ENCODE measurements around the gene TMOD1.

The TMOD1 gene

GRCh38 chr9:97623946-97624345, 122.5 kb downstream of the TMOD1 start (continued):
- no peak for TF ChIP-seq TSHZ2 (CRISPR knock-in tag; IDR thresholded peaks at IDR 0.05)

GRCh38 chr9:97625620-97626019, 124.2 kb downstream of the TMOD1 start:
- ATAC-seq: no peak
- TF ChIP-seq OSR1 (CRISPR knock-in tag; IDR thresholded peaks at IDR 0.05) (no peak), ZNF8 (CRISPR knock-in tag; IDR thresholded peaks at IDR 0.05) (no peak), ISL1 (CRISPR knock-in tag; IDR thresholded peaks at IDR 0.05) (no peak), BACH2 (CRISPR knock-in tag; IDR thresholded peaks at IDR 0.05; ENCODE audit: borderline replicate concordance) (no peak), ZFP30 (CRISPR knock-in tag; IDR thresholded peaks at IDR 0.05) (no peak), PPARA (CRISPR knock-in tag; IDR thresholded peaks at IDR 0.05; ENCODE audit: borderline replicate concordance) (no peak), CREB5 (CRISPR knock-in tag; IDR thresholded peaks at IDR 0.05; ENCODE audit: low read depth) (no peak), POU6F1 (CRISPR knock-in tag; IDR thresholded peaks at IDR 0.05; ENCODE audit: borderline replicate concordance, low read depth) (no peak), ZNF565 (CRISPR knock-in tag; conservative IDR thresholded peaks at IDR 0.05; ENCODE audit: low read depth) (no peak), TSHZ2 (CRISPR knock-in tag; IDR thresholded peaks at IDR 0.05) (no peak), SNAI2 (CRISPR knock-in tag; IDR thresholded peaks at IDR 0.05) (no peak), ESRRG (CRISPR knock-in tag; IDR thresholded peaks at IDR 0.05) (no peak), CSRNP3 (CRISPR knock-in tag; IDR thresholded peaks at IDR 0.05) (no peak), ZC3H10 (CRISPR knock-in tag; IDR thresholded peaks at IDR 0.05) (no peak), TOX (CRISPR knock-in tag; IDR thresholded peaks at IDR 0.05; ENCODE audit: borderline replicate concordance) (no peak), GLIS3 (CRISPR knock-in tag; IDR thresholded peaks at IDR 0.05) (no peak), ARNTL (CRISPR knock-in tag; IDR thresholded peaks at IDR 0.05; ENCODE audit: borderline replicate concordance, low read depth) (no peak), CSDC2 (CRISPR knock-in tag; IDR thresholded peaks at IDR 0.05) (no peak), ZNF70 (CRISPR knock-in tag; IDR thresholded peaks at IDR 0.05) (no peak), ZFP3 (CRISPR knock-in tag; IDR thresholded peaks at IDR 0.05) (no peak)

GRCh38 chr9:97627624-97628023, 126.2 kb downstream of the TMOD1 start:
- TF ChIP-seq ARNTL (CRISPR knock-in tag; IDR thresholded peaks at IDR 0.05; ENCODE audit: borderline replicate concordance, low read depth) (no peak), TSHZ2 (CRISPR knock-in tag; IDR thresholded peaks at IDR 0.05) (no peak), PATZ1 (CRISPR knock-in tag; IDR thresholded peaks at IDR 0.05; ENCODE audit: borderline replicate concordance) (no peak), SNAI2 (CRISPR knock-in tag; IDR thresholded peaks at IDR 0.05) (no peak), ZNF70 (CRISPR knock-in tag; IDR thresholded peaks at IDR 0.05) (no peak), CREB5 (CRISPR knock-in tag; IDR thresholded peaks at IDR 0.05; ENCODE audit: low read depth) (no peak), ZC3H10 (CRISPR knock-in tag; IDR thresholded peaks at IDR 0.05) (no peak), TCF4 (CRISPR knock-in tag; IDR thresholded peaks at IDR 0.05; ENCODE audit: borderline replicate concordance) (no peak)
- no peak for ATAC-seq

Measured in SK-N-SH treated with all-trans-retinoic acid at 6 μM for 48 hours (cell line).